Osteoblast (primary cell): Measurements from ENCODE around the gene NEUROG3. TPM values are rescaled to one million over a fixed set of nuclear protein-coding genes. Genes with fewer than 3 reads are reported as not detected.

Source experiments
- DNase-seq: peaks from one replicate; pipeline ENCODE4 v3.0.0; 2011; ENCODE audit warnings: low spot score, mixed read lengths; ENCODE audit not compliant: insufficient read length; ENCODE audit errors: missing footprints
- H2AFZ ChIP-seq: 2 replicates; pipeline ENCODE4 v1.6.0; 2011; ENCODE audit warnings: mild to moderate bottlenecking, low read length
- H3K27ac ChIP-seq: 2 replicates; pipeline ENCODE4 v1.5.1; 2011; ENCODE audit warnings: mild to moderate bottlenecking, low read depth, low read length, moderate library complexity
- H3K27me3 ChIP-seq: 2 replicates; pipeline ENCODE4 v1.6.0; 2012; ENCODE audit warnings: mild to moderate bottlenecking, control low read depth, inconsistent platforms, low read length, moderate library complexity; ENCODE audit not compliant: insufficient read depth
- H3K36me3 ChIP-seq: 2 replicates; pipeline ENCODE4 v1.5.1; 2011; ENCODE audit warnings: mild to moderate bottlenecking, low read length, control low read depth, moderate library complexity; ENCODE audit not compliant: insufficient read depth
- H3K4me1 ChIP-seq: 2 replicates; pipeline ENCODE4 v1.5.1; 2011; ENCODE audit warnings: mild to moderate bottlenecking, low read length, control low read depth, moderate library complexity; ENCODE audit not compliant: insufficient read depth
- H3K4me2 ChIP-seq: 2 replicates; pipeline ENCODE4 v1.6.0; 2011; ENCODE audit warnings: mild to moderate bottlenecking, low read length; ENCODE audit not compliant: insufficient read depth
- H3K4me3 ChIP-seq: fragments of 200-600 bp; sonication (generic); 3 replicates; pipeline ENCODE4 v1.5.1; 2012; ENCODE audit warnings: mild to moderate bottlenecking, low read length, inconsistent platforms; ENCODE audit not compliant: insufficient read depth
- H3K79me2 ChIP-seq: 2 replicates; pipeline ENCODE4 v1.6.0; 2012; ENCODE audit warnings: mild to moderate bottlenecking, low read length, control low read depth, inconsistent platforms; ENCODE audit not compliant: insufficient read depth
- H3K9me3 ChIP-seq: 2 replicates; pipeline ENCODE4 v1.5.1; 2011; ENCODE audit warnings: low read depth, low read length, control low read depth
- H4K20me1 ChIP-seq: 2 replicates; pipeline ENCODE4 v1.6.0; 2012; ENCODE audit warnings: mild to moderate bottlenecking, low read length, control low read depth; ENCODE audit not compliant: insufficient read depth
- CTCF ChIP-seq: IDR thresholded peaks from 2 replicates; pipeline ENCODE4 v1.5.1; 2011; ENCODE audit warnings: mild to moderate bottlenecking, low read depth, low read length, moderate library complexity; ENCODE audit errors: extremely low read depth
- total RNA-seq: library from RNA; depleted of rRNA; stranded (reverse); fragments of >200 nt; gene quantifications from 2 replicates; pipeline ENCODE4 v1.2.3, GENCODE V29; 2012

Gene NEUROG3
- total RNA-seq, 1 donor = not detected

DNA sequence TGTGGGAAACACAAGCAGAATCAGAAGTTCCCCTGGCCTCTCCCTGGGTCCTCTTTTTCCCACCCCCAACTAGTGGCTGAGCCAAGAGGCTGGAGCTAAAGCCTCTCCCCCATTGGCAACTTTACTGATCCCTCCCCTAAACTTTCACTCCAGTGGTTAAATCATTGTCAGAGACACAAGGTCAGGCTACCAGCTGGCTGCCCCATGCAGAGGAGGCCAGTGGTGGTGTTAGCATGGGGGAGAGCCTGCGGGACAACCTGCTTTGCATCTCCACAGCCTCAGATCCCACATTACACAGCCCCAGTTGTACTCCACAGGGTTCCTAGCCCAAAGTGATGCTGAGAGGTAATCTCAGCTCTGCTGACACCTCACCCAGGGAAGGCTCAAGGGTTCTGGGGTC is 21.0 kb downstream of the NEUROG3 start:
- H3K4me3 ChIP-seq = no peak overlapping the region
- H3K27ac ChIP-seq = no peak overlapping the region
- H3K9me3 ChIP-seq = peaks cover 3% of the 10 kb centered on the region
- H3K27me3 ChIP-seq = peaks cover 8% of the 10 kb centered on the region
- no peak for TF ChIP-seq CTCF
- H3K36me3 ChIP-seq = no peaks in the 10 kb centered on the region
- no peaks in the 10 kb centered on the region for H4K20me1 ChIP-seq
- no peak overlapping the region for H2AFZ ChIP-seq
- H3K4me2 ChIP-seq = no peak overlapping the region
- DNase-seq = no peak
- H3K4me1 ChIP-seq = no peaks in the 10 kb centered on the region
- no peaks in the 10 kb centered on the region for H3K79me2 ChIP-seq

DNA sequence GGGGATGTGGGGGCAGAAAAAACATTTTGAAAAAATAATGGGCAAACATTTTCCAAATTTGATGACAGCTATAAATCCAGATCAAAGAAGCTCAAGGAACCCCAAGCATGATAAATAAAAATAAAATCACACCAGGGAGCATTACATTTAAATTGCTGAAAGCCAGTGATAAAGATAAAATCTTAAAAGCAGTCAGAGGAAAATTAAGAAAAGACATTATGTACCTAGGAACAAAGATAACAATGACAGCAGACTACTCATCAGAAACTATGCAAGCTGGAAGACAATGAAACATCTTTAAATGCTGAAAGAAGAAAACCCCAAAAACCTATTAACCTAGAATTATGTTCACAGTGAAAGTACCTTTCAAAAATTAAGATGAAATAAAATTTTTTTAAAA is 23.3 kb downstream of the NEUROG3 start:
- no peak for TF ChIP-seq CTCF
- H2AFZ ChIP-seq = no peak overlapping the region
- H3K4me3 ChIP-seq = no peak overlapping the region
- H3K36me3 ChIP-seq = no peaks in the 10 kb centered on the region
- no peak for DNase-seq
- no peaks in the 10 kb centered on the region for H3K4me1 ChIP-seq
- no peaks in the 10 kb centered on the region for H4K20me1 ChIP-seq
- peaks cover 2% of the 10 kb centered on the region for H3K27me3 ChIP-seq
- H3K27ac ChIP-seq = no peak overlapping the region
- no peaks in the 10 kb centered on the region for H3K79me2 ChIP-seq
- peaks cover 3% of the 10 kb centered on the region for H3K9me3 ChIP-seq
- H3K4me2 ChIP-seq = no peak overlapping the region

DNA sequence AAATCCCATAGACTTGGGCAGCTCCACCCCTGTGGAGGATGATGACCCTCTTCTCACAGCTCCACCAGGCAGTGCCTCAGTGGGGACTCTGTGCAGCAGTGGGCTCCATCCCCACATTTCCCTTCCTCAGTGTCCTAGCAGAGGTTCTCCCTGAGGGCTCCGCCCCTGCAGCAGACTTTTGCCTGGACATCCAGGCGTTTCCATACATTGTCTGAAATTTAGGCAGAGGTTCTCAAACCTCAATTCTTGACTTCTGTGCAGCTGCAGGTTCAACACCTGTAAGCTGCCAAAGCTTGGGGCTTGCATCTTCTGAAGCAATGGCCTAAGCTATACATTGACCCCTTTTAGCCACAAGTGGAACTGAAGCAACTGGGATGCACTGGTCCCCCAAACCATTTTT is 31.8 kb downstream of the NEUROG3 start:
- Histone ChIP-seq H4K20me1 (no peaks in the 10 kb centered on the region), H3K4me1 (no peaks in the 10 kb centered on the region), H3K9me3 (no peaks in the 10 kb centered on the region), H2AFZ (no peak overlapping the region), H3K4me2 (no peak overlapping the region), H3K79me2 (no peaks in the 10 kb centered on the region), H3K27me3 (peaks cover 4% of the 10 kb centered on the region), H3K27ac (no peak overlapping the region), H3K36me3 (no peaks in the 10 kb centered on the region), H3K4me3 (no peak overlapping the region)
- no peak for DNase-seq
- no peak for TF ChIP-seq CTCF

- Histone ChIP-seq H3K27ac (no peak overlapping the region), H3K9me3 (no peaks in the 10 kb centered on the region), H3K79me2 (no peaks in the 10 kb centered on the region), H3K27me3 (peaks cover 7% of the 10 kb centered on the region), H4K20me1 (no peaks in the 10 kb centered on the region), H2AFZ (no peak overlapping the region), H3K36me3 (no peaks in the 10 kb centered on the region), H3K4me3 (no peak overlapping the region), H3K4me1 (no peaks in the 10 kb centered on the region), H3K4me2 (no peak overlapping the region)
- DNase-seq = no peak
- no peak for TF ChIP-seq CTCF
Observed at GRCh38 chr10:69538461-69538860, 34.8 kb downstream of the NEUROG3 start.
